CD4-positive, alpha-beta T cell treated with Interleukin-2 at 100 ng/mL for 4 hours (primary cell): Measurements from ENCODE around the gene ZNF469.

ENCODE experiments used
- DNase-seq: peaks from one replicate; pipeline ENCODE4 v3.0.0-alpha.2; 2020; ENCODE audit warnings: low spot score

Gene ZNF469

GRCh38 chr16:88377961-88378360 is 4.8 kb upstream of the ZNF469 start:
- DNase-seq: no peak

DNA sequence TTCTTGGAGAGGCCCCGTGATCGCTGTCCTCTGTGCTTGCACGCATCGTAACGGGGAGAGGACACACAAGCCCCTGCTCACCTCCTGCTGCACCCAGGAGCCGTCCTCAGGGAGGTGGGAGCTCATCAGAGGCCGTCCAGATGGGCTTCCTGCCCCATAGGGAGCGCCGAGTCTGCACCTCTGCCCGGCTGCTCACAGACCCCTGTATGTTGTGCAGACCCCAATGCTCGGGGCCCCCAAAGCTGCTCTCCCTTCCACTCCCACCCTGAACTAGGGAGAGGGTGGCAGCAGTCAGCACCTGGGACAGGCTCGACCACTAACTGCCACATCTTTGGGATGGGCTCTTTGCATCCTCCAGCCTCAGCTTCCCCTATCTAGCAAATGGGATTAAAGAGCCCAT is 4.4 kb upstream of the ZNF469 start:
- no peak for DNase-seq

- DNase-seq: no peak
These were observed 3.7 kb upstream of the ZNF469 start for GRCh38 chr16:88378836-88379693.

- DNase-seq: no peak
These were observed 3.1 kb upstream of the ZNF469 start for GRCh38 chr16:88379694-88380040.

DNA sequence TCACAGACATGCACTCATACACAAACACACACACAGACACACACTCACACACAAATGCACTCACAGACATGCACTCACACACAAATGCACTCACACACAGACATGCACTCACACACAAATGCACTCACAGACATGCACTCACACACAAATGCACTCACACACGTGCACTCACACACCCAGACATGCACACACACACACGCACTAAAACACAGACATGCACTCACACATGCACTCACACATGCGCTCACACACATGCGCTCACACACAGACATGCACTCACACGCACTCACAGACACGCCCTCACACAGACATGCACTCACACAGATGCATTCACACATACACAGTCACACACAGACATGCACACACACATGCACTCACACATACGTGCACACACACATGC is 2.7 kb upstream of the ZNF469 start:
- DNase-seq: no peak

- DNase-seq: no peak
These were observed 2.1 kb upstream of the ZNF469 start for GRCh38 chr16:88380619-88381018.

- no peak for DNase-seq
These were observed 823 bp upstream of the ZNF469 start for GRCh38 chr16:88381820-88382451.

- no peak for DNase-seq
These were observed 852 bp downstream of the ZNF469 start for GRCh38 chr16:88383401-88384221.

GRCh38 chr16:88384222-88385111 is 1.7 kb downstream of the ZNF469 start:
- DNase-seq: no peak

- no peak for DNase-seq
These were observed 2.4 kb downstream of the ZNF469 start for GRCh38 chr16:88385112-88385594.

DNA sequence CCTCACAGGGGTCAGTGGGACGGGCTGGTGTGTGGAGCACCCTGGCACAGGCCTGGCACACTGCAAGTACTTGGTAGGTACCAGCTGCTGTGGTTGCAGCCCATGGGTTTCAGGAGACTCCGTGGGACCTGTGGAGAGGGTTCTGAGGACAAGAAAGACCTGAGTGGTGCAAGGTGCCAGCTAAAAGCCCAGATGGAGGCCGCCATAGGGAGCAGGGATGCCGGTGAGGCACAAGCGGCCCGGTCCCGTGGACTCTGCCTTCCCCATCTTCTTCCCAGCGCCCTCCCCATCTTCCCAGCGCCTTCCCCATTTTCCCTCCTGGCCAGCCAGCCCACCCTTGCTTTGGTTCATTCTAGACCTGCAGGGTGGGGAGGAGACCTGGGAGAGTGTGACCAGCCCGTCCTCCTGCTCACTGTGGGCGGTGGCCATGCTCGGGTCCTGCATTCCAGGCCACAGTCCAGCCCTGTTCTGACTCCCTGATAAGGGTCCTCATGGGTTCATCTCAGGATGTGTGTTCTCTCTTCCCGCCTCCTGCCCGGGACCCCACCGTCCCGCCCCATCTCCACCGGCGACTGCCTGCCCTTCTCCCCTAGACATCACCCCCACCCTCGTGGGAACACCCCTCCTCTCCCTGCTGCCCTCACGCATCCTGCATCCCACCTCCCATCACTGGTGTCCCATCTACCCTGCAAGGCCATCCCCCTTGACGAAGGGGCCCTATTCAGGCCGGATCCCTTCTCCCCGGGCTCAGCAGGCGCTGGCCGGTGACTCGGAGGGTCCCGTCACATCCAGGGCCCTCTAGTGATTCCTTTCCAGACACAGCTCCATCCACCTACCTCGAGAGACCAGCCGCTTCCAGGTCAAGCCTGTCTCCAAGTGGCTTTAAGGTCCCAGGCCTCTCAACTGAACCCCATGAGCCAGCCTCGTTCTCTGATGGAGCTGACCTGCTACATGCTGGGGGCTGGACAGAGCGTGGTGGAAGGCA is 3.4 kb downstream of the ZNF469 start:
- DNase-seq: no peak

DNA sequence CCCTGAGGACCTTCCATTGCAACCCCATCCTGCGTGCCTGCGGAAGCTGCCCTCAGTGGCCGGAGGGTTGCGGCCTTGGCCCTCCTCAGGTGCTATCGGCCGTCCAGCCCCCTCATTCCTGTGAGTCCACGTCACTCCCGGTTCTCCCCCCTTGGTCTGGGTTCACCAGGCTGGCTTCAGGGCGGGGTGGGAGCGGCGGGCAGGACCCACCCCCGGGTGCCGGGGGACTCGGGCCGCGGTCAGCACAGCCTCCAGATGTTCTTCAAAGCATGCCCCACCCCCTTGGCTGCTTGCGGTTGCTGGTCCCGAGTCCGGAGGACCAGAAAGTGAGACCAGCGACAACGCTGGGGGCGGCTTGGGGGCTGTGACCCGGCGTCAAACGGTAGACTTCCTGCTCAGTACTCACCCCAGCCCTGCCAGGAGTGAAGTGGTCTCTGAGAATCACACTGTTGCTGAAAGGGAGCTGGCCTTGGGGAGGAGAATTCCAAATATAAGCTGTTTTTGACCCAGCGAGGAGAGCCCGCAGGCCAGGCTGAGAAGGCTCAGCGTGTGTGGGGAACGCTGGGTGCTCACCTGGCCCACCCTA is 4.5 kb downstream of the ZNF469 start:
- no peak for DNase-seq

GRCh38 chr16:88387941-88388627 is 5.3 kb downstream of the ZNF469 start:
- no peak for DNase-seq

- no peak for DNase-seq
These were observed 6.4 kb downstream of the ZNF469 start for GRCh38 chr16:88389191-88389590.

DNA sequence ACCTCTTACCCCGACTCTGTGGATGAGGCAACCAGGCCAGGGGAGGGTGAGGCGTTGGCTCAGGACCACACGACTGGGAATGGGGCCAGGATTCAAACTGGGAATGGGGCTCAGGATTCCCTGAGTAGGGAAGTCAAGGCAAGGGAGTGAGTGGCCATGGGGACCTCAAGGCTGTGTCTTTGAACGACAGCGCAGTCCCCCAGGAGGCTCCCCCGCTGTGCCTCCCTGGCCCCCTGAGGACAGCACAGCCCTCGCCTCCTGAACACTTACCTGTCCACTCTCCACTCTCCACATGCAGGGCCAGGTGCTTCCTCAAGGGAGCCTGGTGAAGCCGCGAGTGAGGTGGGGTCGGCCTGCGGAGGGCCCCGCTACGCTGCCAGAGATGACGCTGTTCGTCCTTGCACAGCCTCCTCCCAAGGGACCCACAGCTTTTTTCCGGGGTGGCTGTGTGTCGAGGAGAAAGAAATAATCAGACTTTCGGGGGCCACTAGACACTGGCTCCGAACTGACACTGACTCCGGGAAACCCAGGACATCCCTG is 6.9 kb downstream of the ZNF469 start:
- no peak for DNase-seq

- no peak for DNase-seq
These were observed 7.5 kb downstream of the ZNF469 start for GRCh38 chr16:88390265-88390664.

GRCh38 chr16:88390735-88391134 is 8.0 kb downstream of the ZNF469 start:
- no peak for DNase-seq

GRCh38 chr16:88391144-88391850 is 8.5 kb downstream of the ZNF469 start:
- DNase-seq: no peak

GRCh38 chr16:88392111-88392510 is 9.4 kb downstream of the ZNF469 start:
- no peak for DNase-seq
